ENCODE data around the gene TOX2.

Gene TOX2

GRCh38 chr20:43910564-43910963 lies 4.1 kb upstream of the TOX2 start:
- TF ChIP-seq CTCF (IDR thresholded peaks at IDR 0.05; ENCODE audit: low read depth, low read length) (no peak), EZH2phosphoT487 (IDR thresholded peaks at IDR 0.05; ENCODE audit: low read depth) (no peak)
- H4K20me1 ChIP-seq (ENCODE audit: insufficient read depth, low read length), result no peaks in the 10 kb centered on the region
- H3K79me2 ChIP-seq (ENCODE audit: low read length), result peaks cover 7% of the 10 kb centered on the region
- H3K36me3 ChIP-seq (replicated peaks; ENCODE audit: low read depth, low read length), result peaks cover 33% of the 10 kb centered on the region
- H3K4me2 ChIP-seq (ENCODE audit: low read length), result peak overlapping the region; percentile 56
- peaks cover 37% of the 10 kb centered on the region for H3K4me1 ChIP-seq (ENCODE audit: low read length)
- peaks cover 26% of the 10 kb centered on the region for H3K9me3 ChIP-seq (ENCODE audit: insufficient read depth, low read length)
- H3K4me3 ChIP-seq (ENCODE audit: low read length), result peak overlapping the region; percentile 46
- H3K27ac ChIP-seq (ENCODE audit: low read length), result peak overlapping the region; percentile 81
- peak overlapping the region; percentile 52; the same call in 1 of the 2 replicates for H3K9ac ChIP-seq (ENCODE audit: low read length)
- no peaks in the 10 kb centered on the region for H3K27me3 ChIP-seq (ENCODE audit: low read depth, low read length)
- H2AFZ ChIP-seq (ENCODE audit: low read depth, low read length), result no peak overlapping the region

GRCh38 chr20:43911066-43911465 lies 3.6 kb upstream of the TOX2 start:
- Histone ChIP-seq H3K27me3 (ENCODE audit: low read depth, low read length) (no peaks in the 10 kb centered on the region), H3K79me2 (ENCODE audit: low read length) (peaks cover 12% of the 10 kb centered on the region), H4K20me1 (ENCODE audit: insufficient read depth, low read length) (no peaks in the 10 kb centered on the region), H3K9me3 (ENCODE audit: insufficient read depth, low read length) (peaks cover 26% of the 10 kb centered on the region), H3K36me3 (replicated peaks; ENCODE audit: low read depth, low read length) (peaks cover 33% of the 10 kb centered on the region), H3K27ac (ENCODE audit: low read length) (peak overlapping the region; percentile 81), H3K4me3 (ENCODE audit: low read length) (peak overlapping the region; percentile 46; the same call in 1 of the 2 replicates), H3K4me2 (ENCODE audit: low read length) (peak overlapping the region; percentile 56), H3K4me1 (ENCODE audit: low read length) (peaks cover 37% of the 10 kb centered on the region), H3K9ac (ENCODE audit: low read length) (peak overlapping the region; percentile 52; the same call in 1 of the 2 replicates), H2AFZ (ENCODE audit: low read depth, low read length) (no peak overlapping the region)
- TF ChIP-seq EZH2phosphoT487 (IDR thresholded peaks at IDR 0.05; ENCODE audit: low read depth) (no peak), CTCF (IDR thresholded peaks at IDR 0.05; ENCODE audit: low read depth, low read length) (peak; percentile 44)

- Histone ChIP-seq H3K27me3 (ENCODE audit: low read depth, low read length) (no peaks in the 10 kb centered on the region), H3K79me2 (ENCODE audit: low read length) (peaks cover 36% of the 10 kb centered on the region)
- TF ChIP-seq CTCF (IDR thresholded peaks at IDR 0.05; ENCODE audit: low read depth, low read length) (no peak), EZH2phosphoT487 (IDR thresholded peaks at IDR 0.05; ENCODE audit: low read depth) (no peak)
Observed at GRCh38 chr20:43913291-43914025, 1.2 kb upstream of the TOX2 start.

GRCh38 chr20:43915211-43916072 lies 790 bp downstream of the TOX2 start:
- Histone ChIP-seq H3K9ac (ENCODE audit: low read length) (peak overlapping the region; percentile 94), H4K20me1 (ENCODE audit: insufficient read depth, low read length) (peaks cover 37% of the 10 kb centered on the region), H3K4me1 (ENCODE audit: low read length) (peaks cover 40% of the 10 kb centered on the region), H3K79me2 (ENCODE audit: low read length) (peaks cover 56% of the 10 kb centered on the region), H3K27me3 (ENCODE audit: low read depth, low read length) (no peaks in the 10 kb centered on the region), H3K4me2 (ENCODE audit: low read length) (peak overlapping the region; percentile 73), H3K4me3 (ENCODE audit: low read length) (peak overlapping the region; percentile 81), H3K36me3 (replicated peaks; ENCODE audit: low read depth, low read length) (peaks cover 28% of the 10 kb centered on the region), H3K27ac (ENCODE audit: low read length) (peak overlapping the region; percentile 76), H2AFZ (ENCODE audit: low read depth, low read length) (no peak overlapping the region), H3K9me3 (ENCODE audit: insufficient read depth, low read length) (peaks cover 14% of the 10 kb centered on the region; the same call in 1 of the 2 replicates)
- TF ChIP-seq CTCF (IDR thresholded peaks at IDR 0.05; ENCODE audit: low read depth, low read length) (no peak; the same call in 1 of the 2 replicates), EZH2phosphoT487 (IDR thresholded peaks at IDR 0.05; ENCODE audit: low read depth) (no peak)

More at GRCh38 chr20:43913291-43914025, 1.2 kb upstream of the TOX2 start:
- Histone ChIP-seq H3K9me3 (ENCODE audit: insufficient read depth, low read length) (peaks cover 22% of the 10 kb centered on the region), H4K20me1 (ENCODE audit: insufficient read depth, low read length) (peaks cover 18% of the 10 kb centered on the region), H3K4me2 (ENCODE audit: low read length) (peak overlapping the region; percentile 82), H3K27ac (ENCODE audit: low read length) (no peak overlapping the region), H3K9ac (ENCODE audit: low read length) (0 out of 2 replicates have a peak overlapping the region, but pooled peaks have one; percentile 73), H2AFZ (ENCODE audit: low read depth, low read length) (no peak overlapping the region), H3K36me3 (replicated peaks; ENCODE audit: low read depth, low read length) (peaks cover 31% of the 10 kb centered on the region), H3K4me1 (ENCODE audit: low read length) (peaks cover 51% of the 10 kb centered on the region), H3K4me3 (ENCODE audit: low read length) (peak overlapping the region; percentile 81)
